GM21515 (cell line): Measurements from ENCODE around the gene SPN.
"Not testable (repeated sequence)": the region's sequence is repeated elsewhere in the genome, so short reads cannot be mapped to it uniquely, and the experiment has no call there.

ENCODE experiments used
- ATAC-seq: cut with Tn5 transposase; IDR thresholded peaks from one replicate; pipeline ENCODE4 v1.9.1; 2021; ENCODE audit not compliant: unreplicated experiment

Gene SPN

DNA sequence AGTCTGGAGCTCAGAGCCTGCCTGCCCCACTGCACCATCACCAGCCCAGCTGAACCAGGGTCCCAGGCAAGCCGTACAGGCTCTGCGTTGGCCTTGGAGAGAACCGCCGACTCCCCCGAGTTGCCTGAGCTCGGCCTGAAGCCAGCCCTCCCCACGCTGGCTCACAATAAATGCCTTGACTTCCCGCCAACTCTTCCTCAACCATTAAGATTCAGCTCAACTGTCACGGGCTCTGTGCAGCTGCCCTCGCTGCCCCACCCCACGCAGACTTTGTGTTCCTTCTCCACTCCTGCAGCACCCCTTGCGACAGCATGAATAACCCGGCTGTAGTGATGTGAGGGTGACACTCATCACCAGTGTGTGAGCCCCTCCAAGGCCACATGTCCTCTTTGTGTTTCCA, 11.1 kb downstream of the SPN start:
- no peak for ATAC-seq

GRCh38 chr16:29675811-29676643, 13.0 kb downstream of the SPN start:
- no peak for ATAC-seq

DNA sequence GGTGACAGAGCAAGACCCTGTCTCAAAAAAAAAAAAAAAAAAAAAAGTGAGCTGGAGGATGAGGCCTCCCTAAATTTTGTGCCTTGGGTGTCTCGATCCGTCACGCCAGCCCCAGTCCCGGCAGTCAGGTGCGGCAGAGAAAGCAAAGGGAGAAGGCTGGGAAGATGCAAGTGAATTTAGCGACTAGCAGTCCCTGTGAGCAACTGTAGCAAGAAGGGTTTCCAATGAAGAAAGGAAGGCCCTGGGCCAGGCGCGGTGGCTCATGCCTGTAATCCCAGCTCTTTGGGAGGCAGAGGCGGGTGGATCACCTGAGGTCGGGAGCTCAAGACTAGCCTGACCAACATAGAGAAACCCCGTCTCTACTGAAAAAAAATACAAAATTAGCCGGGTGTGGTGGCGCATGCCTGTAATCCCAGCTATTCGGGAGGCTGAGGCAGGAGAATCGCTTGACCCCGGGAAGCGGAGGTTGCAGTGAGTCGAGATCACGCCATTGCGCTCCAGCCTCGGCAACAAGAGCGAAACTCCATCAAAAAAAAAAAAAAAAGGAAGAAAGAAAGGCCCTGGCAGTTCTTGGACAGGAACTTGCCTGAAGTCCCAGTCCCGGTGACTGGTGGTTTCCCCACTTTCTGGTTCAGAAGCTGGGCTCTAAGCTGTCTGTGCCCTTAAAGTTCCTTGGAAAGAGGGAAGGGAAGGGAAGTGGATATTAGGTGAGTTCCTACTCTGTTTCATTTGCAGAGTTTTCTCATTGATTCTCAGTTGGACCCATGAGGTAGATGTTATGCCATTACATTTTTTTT, 14.1 kb downstream of the SPN start:
- ATAC-seq = no peak

DNA sequence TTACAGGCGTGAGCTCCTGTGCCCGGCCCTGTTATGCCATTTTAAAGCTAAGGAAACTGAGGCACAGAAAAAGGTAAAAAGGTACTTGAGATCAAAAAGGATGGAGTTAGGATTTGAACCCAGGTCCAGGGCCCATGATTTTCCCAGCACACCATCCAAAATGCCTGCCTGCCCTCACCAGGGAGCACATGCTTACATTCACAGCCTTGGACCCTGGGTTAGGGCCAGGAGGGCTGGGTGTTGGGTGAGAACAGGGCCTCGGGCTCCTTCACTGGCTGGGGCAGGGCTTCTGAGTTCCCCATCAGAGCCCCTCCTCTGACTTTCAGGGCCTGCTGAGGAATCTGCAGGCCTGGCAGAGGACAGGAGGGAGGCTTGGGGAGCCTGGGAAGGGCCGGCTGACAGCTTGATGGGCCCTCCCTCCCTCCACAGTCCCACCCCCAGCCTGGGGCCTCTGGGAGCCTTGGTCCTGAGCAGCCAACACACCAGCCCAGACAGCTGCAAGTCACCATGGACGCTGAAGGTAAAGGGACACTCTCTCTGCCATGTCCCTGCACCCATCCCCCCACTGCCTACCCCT, 15.7 kb downstream of the SPN start, which contains the start of gene QPRT:
Gene QPRT (plus strand): TSS at position 490 of the 577 bp plus-strand sequence. CDS start 18 bp downstream, at position 508.
- no peak for ATAC-seq

GRCh38 chr16:29680180-29680598, 17.1 kb downstream of the SPN start:
- ATAC-seq = no peak

DNA sequence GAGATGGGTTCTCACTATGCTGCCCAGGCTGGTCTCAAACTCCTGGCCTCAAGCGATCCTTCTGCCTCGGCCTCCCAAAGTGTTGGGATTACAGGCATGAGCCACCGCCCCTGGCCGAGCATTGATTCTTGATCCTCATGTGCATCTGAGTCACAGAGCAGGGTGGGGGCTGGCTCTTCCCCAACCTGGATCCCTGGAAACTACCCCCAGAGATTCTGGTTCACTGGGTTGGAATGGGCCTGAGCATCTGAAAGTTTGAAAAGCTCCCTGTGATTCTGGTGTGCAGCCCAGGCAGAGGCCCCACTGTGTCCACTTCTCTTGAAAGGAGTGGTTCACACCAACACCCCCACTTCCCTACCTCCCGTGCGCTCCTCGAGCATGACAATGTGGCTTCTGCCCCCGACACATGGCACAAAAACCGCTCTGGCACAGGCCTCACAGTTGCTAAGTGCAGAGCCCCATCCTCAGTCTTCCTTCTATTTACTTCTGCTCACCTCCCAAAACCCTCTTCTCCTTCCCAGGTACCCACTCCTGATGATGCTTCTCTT, 20.6 kb downstream of the SPN start:
- no peak for ATAC-seq

DNA sequence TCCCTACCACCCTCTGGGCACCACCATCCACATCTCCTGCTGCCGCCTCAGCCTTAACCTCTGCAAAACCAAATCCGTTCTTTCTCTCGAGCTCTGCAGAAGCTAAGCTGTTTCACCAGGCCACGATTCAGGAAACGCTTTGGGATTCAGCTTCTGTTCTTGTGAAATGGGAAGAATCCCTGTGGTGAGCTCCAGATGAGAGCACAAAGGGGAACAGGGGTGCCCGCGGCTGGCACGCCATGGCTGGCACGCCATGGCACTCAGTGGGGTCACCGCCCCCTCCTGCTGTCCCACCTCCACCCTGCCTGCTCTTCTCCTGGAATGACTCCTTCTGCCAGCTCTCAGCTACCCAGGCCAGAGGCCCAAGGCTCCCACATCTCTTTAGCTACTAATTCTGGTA, 21.6 kb downstream of the SPN start:
- no peak for ATAC-seq

GRCh38 chr16:29686740-29687332, 23.8 kb downstream of the SPN start:
- ATAC-seq = no peak

- no peak for ATAC-seq
Observed at GRCh38 chr16:29687755-29688154, 24.7 kb downstream of the SPN start.

DNA sequence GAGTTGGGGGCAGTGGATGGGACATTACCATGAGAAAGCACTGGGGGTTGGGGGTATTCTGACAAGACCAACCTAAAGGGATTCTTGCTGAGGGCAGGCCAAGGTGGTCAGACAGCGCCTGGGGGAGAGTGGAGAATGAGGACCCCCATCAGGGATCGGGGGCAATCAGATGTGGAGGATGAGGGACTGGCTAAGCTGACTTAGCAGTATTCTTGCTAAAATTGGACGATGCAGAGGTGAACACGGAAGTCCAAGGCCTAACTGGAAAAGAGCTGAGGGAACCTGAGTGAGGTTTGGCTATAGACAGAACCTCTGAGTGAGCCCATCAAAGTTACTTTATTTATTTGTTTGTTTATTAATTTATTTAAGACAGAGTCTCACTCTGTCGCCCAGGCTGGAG, 25.1 kb downstream of the SPN start:
- no peak for ATAC-seq

GRCh38 chr16:29689490-29690351, 26.7 kb downstream of the SPN start:
- not testable (repeated sequence) for ATAC-seq

GRCh38 chr16:29692606-29693005, 29.6 kb downstream of the SPN start:
- not testable (repeated sequence) for ATAC-seq

- no peak for ATAC-seq
Observed at GRCh38 chr16:29694384-29695195, 31.5 kb downstream of the SPN start.

- not testable (repeated sequence) for ATAC-seq
Observed at GRCh38 chr16:29695675-29696074, 32.6 kb downstream of the SPN start.

DNA sequence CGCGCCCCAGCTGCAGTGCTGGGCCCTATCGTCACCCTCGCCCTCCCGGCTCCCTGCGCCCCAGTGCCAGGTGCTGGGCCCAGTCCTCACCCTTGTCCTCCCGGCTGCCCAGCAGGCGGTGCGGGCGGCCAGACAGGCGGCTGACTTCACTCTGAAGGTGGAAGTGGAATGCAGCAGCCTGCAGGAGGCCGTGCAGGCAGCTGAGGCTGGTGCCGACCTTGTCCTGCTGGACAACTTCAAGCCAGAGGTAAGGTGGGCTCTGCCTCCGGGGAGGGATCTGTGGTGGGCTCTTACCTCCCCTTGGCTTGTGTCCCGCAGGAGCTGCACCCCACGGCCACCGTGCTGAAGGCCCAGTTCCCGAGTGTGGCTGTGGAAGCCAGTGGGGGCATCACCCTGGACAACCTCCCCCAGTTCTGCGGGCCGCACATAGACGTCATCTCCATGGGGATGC, 33.9 kb downstream of the SPN start:
- no peak for ATAC-seq

DNA sequence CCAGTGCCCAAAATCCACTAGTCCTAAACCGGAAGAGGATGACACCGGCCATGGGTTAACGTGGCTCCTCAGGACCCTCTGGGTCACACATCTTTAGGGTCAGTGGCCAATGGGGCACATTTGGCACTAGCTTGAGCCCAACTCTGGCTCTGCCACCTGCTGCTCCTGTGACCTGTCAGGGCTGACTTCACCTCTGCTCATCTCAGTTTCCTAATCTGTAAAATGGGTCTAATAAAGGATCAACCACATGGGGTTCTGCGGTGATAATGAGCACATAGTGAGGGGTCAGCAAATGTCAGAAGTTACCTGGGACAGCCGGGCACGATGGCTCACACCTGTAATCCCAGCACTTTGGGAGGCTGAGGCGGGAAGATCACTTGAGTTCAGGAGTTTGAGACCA, 34.3 kb downstream of the SPN start:
- no peak for ATAC-seq

GRCh38 chr16:29698042-29698441, 35.0 kb downstream of the SPN start:
- ATAC-seq = no peak

GRCh38 chr16:29698484-29699323, 35.7 kb downstream of the SPN start:
- no peak for ATAC-seq
